ENCODE measurements around the gene GAS2L3.
"Not testable (repeated sequence)": the region's sequence is repeated elsewhere in the genome, so short reads cannot be mapped to it uniquely, and the experiment has no call there.

The GAS2L3 gene

GRCh38 chr12:100576331-100577036, 3.0 kb downstream of the GAS2L3 start:
- DNase-seq = no peak

GRCh38 chr12:100578923-100579322, 5.4 kb downstream of the GAS2L3 start:
- DNase-seq = no peak

GRCh38 chr12:100579844-100580243, 6.4 kb downstream of the GAS2L3 start:
- no peak for DNase-seq

GRCh38 chr12:100584256-100584655, 10.8 kb downstream of the GAS2L3 start:
- no peak for DNase-seq

GRCh38 chr12:100591979-100592378, 18.5 kb downstream of the GAS2L3 start:
- DNase-seq = no peak

- DNase-seq = no peak
Measured at GRCh38 chr12:100593490-100593889, 20.0 kb downstream of the GAS2L3 start.

- no peak for DNase-seq
Measured at GRCh38 chr12:100601626-100602025, 28.1 kb downstream of the GAS2L3 start.

GRCh38 chr12:100602997-100603396, 29.5 kb downstream of the GAS2L3 start:
- DNase-seq = not testable (repeated sequence)

GRCh38 chr12:100608776-100609175, 35.3 kb downstream of the GAS2L3 start:
- DNase-seq = no peak

- no peak for DNase-seq
Measured at GRCh38 chr12:100610666-100611430, 37.4 kb downstream of the GAS2L3 start.

- DNase-seq = no peak
Measured at GRCh38 chr12:100612606-100613005, 39.1 kb downstream of the GAS2L3 start.

GRCh38 chr12:100624571-100624970, 51.1 kb downstream of the GAS2L3 start:
- DNase-seq = no peak

GRCh38 chr12:100632445-100632892, 59.0 kb downstream of the GAS2L3 start:
- no peak for DNase-seq

GRCh38 chr12:100633082-100633785, 59.8 kb downstream of the GAS2L3 start:
- DNase-seq = not testable (repeated sequence)

GRCh38 chr12:100643246-100643645, 69.8 kb downstream of the GAS2L3 start:
- DNase-seq = peak in 1 of 2 experiments; percentile 40

GRCh38 chr12:100646896-100647295, 73.4 kb downstream of the GAS2L3 start:
- peak in 1 of 2 experiments; percentile 15 for DNase-seq

- no peak for DNase-seq
Measured at GRCh38 chr12:100651108-100651507, 77.6 kb downstream of the GAS2L3 start.

- no peak for DNase-seq
Measured at GRCh38 chr12:100651694-100652093, 78.2 kb downstream of the GAS2L3 start.

- no peak for DNase-seq
Measured at GRCh38 chr12:100652488-100652887, 79.0 kb downstream of the GAS2L3 start.

- DNase-seq = no peak
Measured at GRCh38 chr12:100656141-100656540, 82.7 kb downstream of the GAS2L3 start.

GRCh38 chr12:100656856-100657255, 83.4 kb downstream of the GAS2L3 start:
- DNase-seq = no peak

- DNase-seq = no peak
Measured at GRCh38 chr12:100661300-100661951, 87.9 kb downstream of the GAS2L3 start.

- no peak for DNase-seq
Measured at GRCh38 chr12:100666588-100666987, 93.1 kb downstream of the GAS2L3 start.

Data from NCI-H524 (cell line).